Stimulated activated CD8-positive, alpha-beta memory T cell treated with anti-CD3 and anti-CD28 coated beads, Interleukin-7, amount 100 ng/mL, for 48 hours (primary cell): ENCODE measurements around the gene IFIT3.
"Not testable (repeated sequence)": the region's sequence is repeated elsewhere in the genome, so short reads cannot be mapped to it uniquely, and the experiment has no call there.

ENCODE experiments used
- DNase-seq, 2 donors: peaks; one replicate each; pipeline ENCODE4 v3.0.0-alpha.2; 2020; ENCODE audit warnings: low read depth in 1 of 2; ENCODE audit errors: extremely low read depth in 1 of 2

The IFIT3 gene

GRCh38 chr10:89303161-89303560 lies 24.6 kb upstream of the IFIT3 start:
- no peak for DNase-seq

GRCh38 chr10:89304026-89304425 lies 23.8 kb upstream of the IFIT3 start:
- no peak for DNase-seq

DNA sequence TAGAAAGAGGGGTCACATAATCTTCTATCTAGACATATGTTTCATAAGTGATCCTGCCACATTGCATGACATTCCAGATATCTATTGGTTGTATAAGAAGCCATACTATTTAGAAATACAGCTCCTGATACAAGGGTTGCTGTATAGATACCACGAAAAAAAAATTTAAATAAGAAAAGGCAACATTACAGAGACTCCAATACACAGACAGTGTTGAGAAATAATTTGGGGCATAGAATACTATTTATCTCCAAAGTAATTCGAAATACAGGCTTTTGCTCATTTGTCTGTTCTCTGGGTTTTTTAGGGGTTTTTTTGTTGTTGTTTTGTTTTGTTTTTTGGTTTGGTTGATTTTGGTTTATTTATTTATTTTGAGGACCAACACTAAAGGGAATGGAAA lies 23.4 kb upstream of the IFIT3 start:
- no peak for DNase-seq

DNA sequence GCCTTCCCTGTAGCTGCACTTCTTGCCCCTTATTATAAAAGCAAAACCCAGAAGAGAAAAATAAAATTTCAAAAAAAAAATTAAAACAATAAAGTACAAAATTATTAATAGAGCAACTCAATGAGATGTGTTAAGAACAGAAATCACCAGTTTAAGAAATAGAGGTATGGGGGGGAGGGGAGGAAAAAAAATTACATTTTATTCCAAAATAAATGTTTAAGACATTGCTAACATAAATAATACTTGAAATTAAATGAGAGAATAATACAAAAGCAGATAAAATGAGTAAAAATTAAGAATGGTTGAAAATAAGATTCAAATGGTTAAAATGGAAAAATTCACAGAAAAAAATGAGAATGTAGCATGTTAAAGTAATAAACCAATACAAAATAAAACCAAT lies 22.9 kb upstream of the IFIT3 start:
- DNase-seq = no peak

DNA sequence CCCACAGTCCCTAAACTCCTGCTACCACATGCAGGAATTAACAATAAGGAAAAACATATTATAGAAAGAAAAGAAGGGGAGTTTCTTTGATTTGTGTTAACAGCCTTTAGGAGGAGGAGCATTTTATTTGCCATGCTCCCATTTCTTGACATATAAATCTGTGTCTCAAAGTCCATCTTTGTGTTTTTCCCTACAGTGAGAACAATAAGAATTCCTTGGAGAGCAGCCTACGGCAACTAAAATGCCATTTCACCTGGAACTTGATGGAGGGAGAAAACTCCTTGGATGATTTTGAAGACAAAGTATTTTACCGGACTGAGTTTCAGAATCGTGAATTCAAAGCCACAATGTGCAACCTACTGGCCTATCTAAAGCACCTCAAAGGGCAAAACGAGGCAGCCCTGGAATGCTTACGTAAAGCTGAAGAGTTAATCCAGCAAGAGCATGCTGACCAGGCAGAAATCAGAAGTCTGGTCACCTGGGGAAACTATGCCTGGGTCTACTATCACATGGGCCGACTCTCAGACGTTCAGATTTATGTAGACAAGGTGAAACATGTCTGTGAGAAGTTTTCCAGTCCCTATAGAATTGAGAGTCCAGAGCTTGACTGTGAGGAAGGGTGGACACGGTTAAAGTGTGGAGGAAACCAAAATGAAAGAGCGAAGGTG lies 21.9 kb upstream of the IFIT3 start:
- no peak for DNase-seq

DNA sequence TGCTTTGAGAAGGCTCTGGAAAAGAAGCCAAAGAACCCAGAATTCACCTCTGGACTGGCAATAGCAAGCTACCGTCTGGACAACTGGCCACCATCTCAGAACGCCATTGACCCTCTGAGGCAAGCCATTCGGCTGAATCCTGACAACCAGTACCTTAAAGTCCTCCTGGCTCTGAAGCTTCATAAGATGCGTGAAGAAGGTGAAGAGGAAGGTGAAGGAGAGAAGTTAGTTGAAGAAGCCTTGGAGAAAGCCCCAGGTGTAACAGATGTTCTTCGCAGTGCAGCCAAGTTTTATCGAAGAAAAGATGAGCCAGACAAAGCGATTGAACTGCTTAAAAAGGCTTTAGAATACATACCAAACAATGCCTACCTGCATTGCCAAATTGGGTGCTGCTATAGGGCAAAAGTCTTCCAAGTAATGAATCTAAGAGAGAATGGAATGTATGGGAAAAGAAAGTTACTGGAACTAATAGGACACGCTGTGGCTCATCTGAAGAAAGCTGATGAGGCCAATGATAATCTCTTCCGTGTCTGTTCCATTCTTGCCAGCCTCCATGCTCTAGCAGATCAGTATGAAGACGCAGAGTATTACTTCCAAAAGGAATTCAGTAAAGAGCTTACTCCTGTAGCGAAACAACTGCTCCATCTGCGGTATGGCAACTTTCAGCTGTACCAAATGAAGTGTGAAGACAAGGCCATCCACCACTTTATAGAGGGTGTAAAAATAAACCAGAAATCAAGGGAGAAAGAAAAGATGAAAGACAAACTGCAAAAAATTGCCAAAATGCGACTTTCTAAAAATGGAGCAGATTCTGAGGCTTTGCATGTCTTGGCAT lies 21.1 kb upstream of the IFIT3 start:
- DNase-seq = no peak

DNA sequence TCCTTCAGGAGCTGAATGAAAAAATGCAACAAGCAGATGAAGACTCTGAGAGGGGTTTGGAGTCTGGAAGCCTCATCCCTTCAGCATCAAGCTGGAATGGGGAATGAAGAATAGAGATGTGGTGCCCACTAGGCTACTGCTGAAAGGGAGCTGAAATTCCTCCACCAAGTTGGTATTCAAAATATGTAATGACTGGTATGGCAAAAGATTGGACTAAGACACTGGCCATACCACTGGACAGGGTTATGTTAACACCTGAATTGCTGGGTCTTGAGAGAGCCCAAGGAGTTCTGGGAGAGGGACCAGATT lies 20.6 kb upstream of the IFIT3 start:
- no peak for DNase-seq

- no peak for DNase-seq
These were observed 19.5 kb upstream of the IFIT3 start for GRCh38 chr10:89308266-89308665.

GRCh38 chr10:89308736-89309135 lies 19.1 kb upstream of the IFIT3 start:
- no peak for DNase-seq

- no peak for DNase-seq
These were observed 18.4 kb upstream of the IFIT3 start for GRCh38 chr10:89309156-89310055.

DNA sequence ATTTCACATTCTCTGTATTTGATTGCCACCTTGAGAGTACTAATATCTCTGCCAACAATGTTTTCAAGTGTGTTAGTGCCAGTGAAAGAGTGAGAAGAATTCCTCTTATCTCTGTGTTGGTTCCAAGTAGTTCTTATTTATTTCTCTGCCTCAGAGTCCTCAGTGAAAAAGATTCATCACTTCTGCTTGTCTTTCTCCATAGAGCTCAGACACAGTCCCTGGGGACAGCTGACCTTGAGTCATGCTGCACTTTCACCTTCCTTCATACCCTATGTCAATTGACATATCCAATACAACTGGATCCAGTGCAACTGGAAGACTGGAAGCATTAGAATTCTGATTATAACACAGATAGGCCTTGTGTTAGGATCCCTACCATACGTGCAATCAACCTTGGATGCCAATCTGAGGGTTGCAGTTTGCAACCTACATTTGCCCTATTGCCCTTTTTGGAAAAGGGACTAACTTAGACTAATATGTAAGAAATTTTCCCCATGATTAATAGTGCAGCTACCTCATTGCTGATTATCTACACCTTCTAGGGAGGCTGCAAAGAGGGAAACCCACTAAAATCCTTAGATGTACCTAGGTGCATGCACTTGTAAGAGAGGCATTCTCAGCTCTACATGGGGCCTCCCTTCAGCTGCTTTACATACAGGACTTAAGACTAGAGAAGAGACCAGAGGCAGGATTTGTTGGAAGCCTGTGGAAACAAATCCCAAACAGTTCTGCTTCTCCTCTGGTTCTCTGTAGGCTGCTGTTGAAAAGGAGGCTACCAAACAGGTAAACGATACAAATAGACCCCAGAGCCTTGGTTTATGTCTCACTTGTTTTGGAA lies 17.5 kb upstream of the IFIT3 start:
- DNase-seq = no peak

- DNase-seq = no peak
These were observed 14.8 kb upstream of the IFIT3 start for GRCh38 chr10:89312973-89313372.

- no peak for DNase-seq
These were observed 13.1 kb upstream of the IFIT3 start for GRCh38 chr10:89314676-89315075.

DNA sequence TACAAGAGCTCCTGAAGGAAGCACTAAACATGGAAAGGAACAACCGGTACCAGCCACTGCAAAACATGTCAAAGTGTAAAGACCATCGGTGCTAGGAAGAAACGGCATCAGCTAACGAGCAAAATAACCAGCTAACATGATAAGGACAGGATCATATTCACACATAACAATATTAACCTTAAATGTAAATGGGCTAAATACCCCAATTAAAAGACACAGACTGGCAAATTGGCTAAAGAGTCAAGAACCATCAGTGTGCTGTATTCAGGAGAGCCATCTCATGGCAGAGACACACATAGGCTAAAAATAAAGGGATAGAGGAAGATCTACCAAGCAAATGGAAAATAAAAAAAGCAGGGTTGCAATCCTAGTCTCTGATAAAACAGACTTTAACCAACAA lies 9.8 kb upstream of the IFIT3 start:
- not testable (repeated sequence) for DNase-seq

DNA sequence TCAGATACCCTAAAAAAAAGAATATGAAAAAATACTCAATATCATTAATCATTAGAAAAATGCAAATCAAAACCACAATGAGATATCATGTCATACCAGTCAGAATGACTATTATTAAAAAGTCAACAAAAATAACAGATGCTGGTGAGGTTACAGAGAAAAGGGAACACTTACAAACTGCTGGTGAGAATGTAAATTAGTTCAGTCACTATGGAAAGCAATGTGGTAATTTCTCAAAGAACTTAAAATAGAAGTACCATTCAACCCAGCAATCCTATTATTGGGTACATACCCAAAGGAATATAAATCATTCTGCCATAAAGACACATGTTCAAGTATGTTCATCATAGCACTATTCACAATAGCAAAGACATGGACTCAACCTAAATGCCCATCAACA lies 2.7 kb upstream of the IFIT3 start:
- DNase-seq = not testable (repeated sequence)

DNA sequence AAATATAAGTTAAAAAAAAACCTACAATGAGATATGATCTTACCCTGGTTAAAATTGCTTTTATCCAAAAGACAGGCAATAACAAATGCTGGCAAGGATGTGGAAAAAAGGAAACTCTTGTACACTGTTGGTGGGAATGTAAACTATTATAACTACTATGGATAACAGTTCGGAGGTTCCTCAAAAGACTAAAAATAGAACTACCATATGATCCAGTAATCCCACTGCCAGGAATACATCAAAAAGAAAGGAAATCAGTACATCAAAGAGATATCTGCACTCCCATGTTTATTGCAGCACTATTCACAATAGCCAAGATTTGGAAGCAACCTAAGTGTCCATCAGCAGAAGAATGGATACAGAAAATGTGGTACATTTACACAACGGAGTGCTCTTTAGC lies 1.9 kb upstream of the IFIT3 start:
- not testable (repeated sequence) for DNase-seq

DNA sequence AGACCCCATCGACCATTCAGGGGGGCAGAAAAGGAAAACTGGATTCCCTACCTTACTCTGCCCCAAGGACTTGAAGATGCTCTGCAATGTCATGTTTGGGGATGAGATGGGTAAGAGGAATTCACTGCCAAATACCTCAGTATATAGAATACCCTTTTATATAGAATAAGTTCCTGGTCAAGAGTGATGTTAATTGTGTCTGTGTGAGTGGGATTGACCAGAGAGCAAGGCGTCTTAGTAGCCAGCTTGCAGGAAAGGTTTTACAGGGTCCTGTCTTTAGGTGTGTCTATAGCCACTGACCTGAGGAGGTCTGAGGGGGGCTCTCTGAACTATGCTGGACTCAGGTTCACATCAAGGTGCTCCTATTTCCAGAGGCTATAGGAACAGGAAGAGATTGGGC lies 1.4 kb downstream of the IFIT3 start:
- DNase-seq = no peak

GRCh38 chr10:89330014-89330413 lies 2.2 kb downstream of the IFIT3 start:
- not testable (repeated sequence) for DNase-seq

DNA sequence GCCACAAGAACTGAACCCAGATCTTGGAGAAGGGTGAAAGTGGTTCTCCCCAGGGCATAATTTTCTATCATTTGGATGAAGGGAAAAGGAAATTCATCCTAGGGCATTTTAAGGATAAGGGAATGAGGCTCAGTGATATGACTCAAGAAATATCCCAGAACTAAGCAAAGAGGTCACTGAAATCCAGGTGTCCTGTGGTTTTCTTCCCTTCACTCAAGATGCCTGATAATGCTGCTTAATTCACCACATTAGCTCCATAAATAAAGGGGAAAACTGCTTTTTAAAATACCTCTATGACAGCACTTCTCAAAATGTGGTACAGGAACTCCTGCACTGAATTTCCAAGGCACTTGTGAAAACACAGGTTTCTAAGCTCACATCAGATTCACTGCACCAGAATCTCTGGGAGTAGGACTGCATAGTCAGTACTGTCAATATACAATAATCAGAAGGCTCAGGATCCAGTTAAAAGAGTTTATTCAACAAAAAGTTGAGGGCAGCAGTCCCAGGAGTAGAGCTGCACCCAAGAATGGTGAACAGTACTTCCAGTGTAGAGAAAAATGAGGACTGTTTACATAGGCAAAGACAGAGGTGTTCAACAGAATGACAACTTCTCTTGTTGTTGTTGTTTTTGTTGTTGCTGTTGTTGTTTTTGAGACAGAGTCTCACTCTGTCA lies 2.9 kb downstream of the IFIT3 start:
- DNase-seq = no peak

DNA sequence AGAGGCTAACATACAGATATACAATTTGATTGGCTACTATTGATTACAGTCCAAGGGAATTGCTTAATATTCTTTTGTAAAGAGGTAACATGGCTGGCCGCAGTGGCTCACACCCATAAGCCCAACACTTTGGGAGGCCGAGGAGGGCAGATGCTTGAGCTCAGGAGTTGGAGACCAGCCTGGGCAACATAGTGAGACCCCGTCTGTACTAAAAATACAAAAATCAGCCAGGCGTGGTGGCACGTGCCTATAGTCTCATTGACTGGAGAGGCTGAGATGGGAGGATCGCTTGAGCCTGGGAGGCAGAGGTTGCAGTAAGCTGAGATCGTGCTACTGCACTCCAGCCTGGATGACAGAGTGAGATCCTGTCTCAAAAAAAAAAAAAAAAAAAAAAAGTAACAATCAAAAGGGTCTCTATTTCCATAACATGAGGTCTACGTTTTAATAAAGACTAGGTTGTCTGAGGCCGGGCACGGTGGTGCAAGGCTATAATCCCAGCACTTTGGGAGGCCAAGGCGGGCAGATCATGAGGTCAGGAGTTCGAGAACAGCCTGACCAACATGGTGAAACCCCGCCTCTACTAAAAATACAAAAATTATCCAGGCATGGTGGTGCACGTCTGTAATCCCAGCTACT lies 3.8 kb downstream of the IFIT3 start:
- not testable (repeated sequence) for DNase-seq
